Endodermal cell (in vitro differentiated cells): ENCODE measurements around the gene POU6F2. TPM values are rescaled to one million over a fixed set of nuclear protein-coding genes. Genes with fewer than 3 reads are reported as not detected.

ENCODE experiments used
- DNase-seq: peaks from one replicate; pipeline ENCODE4 v3.0.0-alpha.2; 2017
- H3K27ac ChIP-seq: 2 replicates; pipeline ENCODE4 v1.5.1; 2013; ENCODE audit warnings: mild to moderate bottlenecking, low read depth, low read length, moderate library complexity
- H3K27me3 ChIP-seq: 2 replicates; pipeline ENCODE4 v1.6.1; 2013; ENCODE audit warnings: mild to moderate bottlenecking, low read length, moderate library complexity; ENCODE audit not compliant: insufficient read depth, control insufficient read depth, poor library complexity, severe bottlenecking
- H3K36me3 ChIP-seq: 2 replicates; pipeline ENCODE4 v1.7.0; 2013; ENCODE audit warnings: mild to moderate bottlenecking, low read length, moderate library complexity; ENCODE audit not compliant: control insufficient read depth, insufficient read depth
- H3K4me1 ChIP-seq: one replicate; pipeline ENCODE4 v1.7.0; 2013; ENCODE audit warnings: low read length; ENCODE audit not compliant: control insufficient read depth, insufficient read depth
- H3K4me3 ChIP-seq: 2 replicates; pipeline ENCODE4 v1.5.1; 2013; ENCODE audit warnings: mild to moderate bottlenecking, low read length, moderate library complexity
- H3K9ac ChIP-seq: 2 replicates; pipeline ENCODE4 v1.6.1; 2013; ENCODE audit warnings: mild to moderate bottlenecking, low read length, moderate library complexity; ENCODE audit not compliant: poor library complexity, severe bottlenecking; ENCODE audit errors: extremely low read depth
- H3K9me3 ChIP-seq: 2 replicates; pipeline ENCODE4 v1.6.1; 2013; ENCODE audit warnings: mild to moderate bottlenecking, low read length, moderate library complexity; ENCODE audit not compliant: control insufficient read depth
- H3K27ac Mint-ChIP-seq: 2 replicates; pipeline ENCODE4 v1.8.0; 2020; ENCODE audit warnings: mixed read lengths
- H3K27me3 Mint-ChIP-seq: 2 replicates; pipeline ENCODE4 v1.8.0; 2021; ENCODE audit warnings: mild to moderate bottlenecking, mixed read lengths; ENCODE audit not compliant: insufficient read depth
- H3K36me3 Mint-ChIP-seq: 2 replicates; pipeline ENCODE4 v1.8.0; 2020; ENCODE audit warnings: low read depth, mixed read lengths
- H3K4me1 Mint-ChIP-seq: 2 replicates; pipeline ENCODE4 v1.8.0; 2020; ENCODE audit warnings: mixed read lengths
- H3K4me3 Mint-ChIP-seq: 2 replicates; pipeline ENCODE4 v1.8.0; 2020; ENCODE audit warnings: mild to moderate bottlenecking, moderate library complexity, mixed read lengths
- H3K9me3 Mint-ChIP-seq: 2 replicates; pipeline ENCODE4 v1.8.0; 2020; ENCODE audit warnings: mild to moderate bottlenecking, mixed read lengths
- WGBS, 2 experiments: methylation state at CpG; one replicate each; pipeline versions ENCODE4 v1.1.5 to v1.1.7; 2013; ENCODE audit warnings: missing lambda C conversion rate in 2 of 2, mixed read lengths in 1 of 2; ENCODE audit not compliant: insufficient coverage in 1 of 2, insufficient read length in 1 of 2; 5-methylcytosine and 5-hydroxymethylcytosine counted together
- total RNA-seq, 2 donors: library from RNA; stranded (reverse); fragmentation: NEBNext Ultra II Directional in 1 of 2; extraction: Animal tissue kit (Norgen Biotek cat#: 25700) in 1 of 2; gene quantifications; 2 replicates in 1 of 2; 3 replicates in 1 of 2; pipeline ENCODE4 v1.2.1, GENCODE V29; 2021
- TF ChIP-seq, protein P1 (sequence below): fragments of 200-600 bp; sonication (generic); conservative IDR thresholded peaks from 2 replicates; pipeline ENCODE4 v1.5.0; 2021; ENCODE audit warnings: antibody characterized with exemption, mild to moderate bottlenecking

The POU6F2 gene
- total RNA-seq, 2 donors from 2014 or later: 6.0 to 10.0 TPM

DNA sequence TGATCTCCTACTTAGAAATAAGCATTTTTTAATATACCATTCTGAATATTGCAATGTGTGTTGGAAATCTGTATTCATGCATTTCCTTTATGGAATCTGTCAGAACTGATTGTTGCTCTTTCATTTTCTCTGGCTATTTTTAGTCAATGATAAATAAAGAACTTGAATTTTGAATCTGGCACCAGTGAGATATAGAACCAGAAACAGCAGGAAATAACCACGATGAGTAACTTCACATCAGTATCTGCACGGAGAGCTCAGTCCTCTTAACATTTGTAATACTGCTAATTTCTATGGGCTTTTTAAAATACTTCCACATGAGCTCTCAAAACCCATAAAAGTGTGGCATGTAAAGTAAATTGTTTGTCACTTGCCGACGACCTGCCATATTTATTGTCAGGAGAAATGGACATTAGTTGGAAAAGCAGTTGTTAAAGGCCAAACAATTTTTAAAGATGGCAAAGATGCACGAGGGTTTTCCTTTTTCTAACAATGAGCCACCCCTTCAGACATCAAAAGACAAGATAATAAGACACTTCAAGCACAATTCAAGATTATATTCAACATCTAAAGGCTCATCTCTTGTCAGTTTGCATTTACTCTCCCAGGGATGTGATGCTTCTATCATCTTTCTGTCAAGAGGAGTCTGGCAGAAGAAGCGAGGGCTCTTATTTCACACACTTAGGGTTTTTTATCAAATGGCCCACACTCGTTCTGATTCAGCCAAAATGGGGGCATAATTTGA, 118.3 kb downstream of the POU6F2 start:
- H3K9me3 ChIP-seq: no peaks in the 10 kb centered on the region
- no peaks in the 10 kb centered on the region for H3K27me3 ChIP-seq
- TF ChIP-seq, protein P1, sequence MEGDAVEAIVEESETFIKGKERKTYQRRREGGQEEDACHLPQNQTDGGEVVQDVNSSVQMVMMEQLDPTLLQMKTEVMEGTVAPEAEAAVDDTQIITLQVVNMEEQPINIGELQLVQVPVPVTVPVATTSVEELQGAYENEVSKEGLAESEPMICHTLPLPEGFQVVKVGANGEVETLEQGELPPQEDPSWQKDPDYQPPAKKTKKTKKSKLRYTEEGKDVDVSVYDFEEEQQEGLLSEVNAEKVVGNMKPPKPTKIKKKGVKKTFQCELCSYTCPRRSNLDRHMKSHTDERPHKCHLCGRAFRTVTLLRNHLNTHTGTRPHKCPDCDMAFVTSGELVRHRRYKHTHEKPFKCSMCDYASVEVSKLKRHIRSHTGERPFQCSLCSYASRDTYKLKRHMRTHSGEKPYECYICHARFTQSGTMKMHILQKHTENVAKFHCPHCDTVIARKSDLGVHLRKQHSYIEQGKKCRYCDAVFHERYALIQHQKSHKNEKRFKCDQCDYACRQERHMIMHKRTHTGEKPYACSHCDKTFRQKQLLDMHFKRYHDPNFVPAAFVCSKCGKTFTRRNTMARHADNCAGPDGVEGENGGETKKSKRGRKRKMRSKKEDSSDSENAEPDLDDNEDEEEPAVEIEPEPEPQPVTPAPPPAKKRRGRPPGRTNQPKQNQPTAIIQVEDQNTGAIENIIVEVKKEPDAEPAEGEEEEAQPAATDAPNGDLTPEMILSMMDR: no peak
- DNase-seq: no peak
- no peak overlapping the region for H3K27ac ChIP-seq
- H3K27ac Mint-ChIP-seq: no peak overlapping the region
- no peak overlapping the region for H3K4me3 Mint-ChIP-seq
- no peaks in the 10 kb centered on the region for H3K27me3 Mint-ChIP-seq
- no peak overlapping the region for H3K4me3 ChIP-seq
- no peaks in the 10 kb centered on the region for H3K4me1 ChIP-seq
- H3K36me3 ChIP-seq: no peaks in the 10 kb centered on the region
- WGBS, 2 experiments: 91 to 97% methylated on average over 7 of the region's 7 CpGs
- H3K9me3 Mint-ChIP-seq: no peaks in the 10 kb centered on the region
- no peaks in the 10 kb centered on the region for H3K36me3 Mint-ChIP-seq
- no peaks in the 10 kb centered on the region for H3K4me1 Mint-ChIP-seq
- H3K9ac ChIP-seq: no peak overlapping the region

GRCh38 chr7:39098506-39098905, 120.8 kb downstream of the POU6F2 start:
- no peak overlapping the region for H3K4me3 ChIP-seq
- H3K27me3 ChIP-seq: no peaks in the 10 kb centered on the region
- no peaks in the 10 kb centered on the region for H3K27me3 Mint-ChIP-seq
- 92 to 95% methylated on average over 3 of the region's 3 CpGs for WGBS, 2 experiments
- H3K9ac ChIP-seq: no peak overlapping the region
- H3K9me3 Mint-ChIP-seq: no peaks in the 10 kb centered on the region
- no peaks in the 10 kb centered on the region for H3K4me1 Mint-ChIP-seq
- H3K36me3 ChIP-seq: no peaks in the 10 kb centered on the region
- no peak for DNase-seq
- no peaks in the 10 kb centered on the region for H3K9me3 ChIP-seq
- H3K36me3 Mint-ChIP-seq: no peaks in the 10 kb centered on the region
- H3K4me3 Mint-ChIP-seq: no peak overlapping the region
- no peak overlapping the region for H3K27ac Mint-ChIP-seq
- TF ChIP-seq, protein P1: no peak
- H3K27ac ChIP-seq: no peak overlapping the region
- no peaks in the 10 kb centered on the region for H3K4me1 ChIP-seq

DNA sequence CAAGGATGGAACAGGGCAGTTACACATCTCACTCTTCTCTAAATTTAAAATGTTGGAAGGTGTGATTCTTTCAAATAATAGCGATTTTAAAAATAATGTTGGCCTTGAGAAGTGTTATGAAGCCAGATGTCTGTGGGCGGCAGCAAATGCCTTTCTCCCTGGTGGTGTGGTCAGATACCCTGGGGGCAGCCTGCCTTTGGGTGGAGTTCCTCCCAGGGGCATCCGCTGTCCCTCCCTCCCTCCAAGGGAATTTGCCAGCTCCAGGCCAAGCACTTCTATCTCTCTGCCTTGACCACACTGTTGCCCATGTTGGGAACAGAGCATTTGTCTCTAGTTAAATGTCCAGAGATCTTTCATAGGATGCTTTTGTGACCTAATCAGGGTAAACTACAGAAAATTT, 121.4 kb downstream of the POU6F2 start:
- no peak overlapping the region for H3K27ac Mint-ChIP-seq
- H3K36me3 Mint-ChIP-seq: no peaks in the 10 kb centered on the region
- no peaks in the 10 kb centered on the region for H3K27me3 ChIP-seq
- 87% methylated on average over 3 of the region's 3 CpGs; no CpG with 5 or more reads in 1 of the 2 experiments for WGBS, 2 experiments
- DNase-seq: no peak
- no peaks in the 10 kb centered on the region for H3K36me3 ChIP-seq
- no peaks in the 10 kb centered on the region for H3K27me3 Mint-ChIP-seq
- no peaks in the 10 kb centered on the region for H3K9me3 Mint-ChIP-seq
- H3K9me3 ChIP-seq: no peaks in the 10 kb centered on the region
- H3K4me1 Mint-ChIP-seq: no peaks in the 10 kb centered on the region
- no peak overlapping the region for H3K4me3 Mint-ChIP-seq
- TF ChIP-seq, protein P1: no peak
- no peak overlapping the region for H3K27ac ChIP-seq
- H3K4me3 ChIP-seq: no peak overlapping the region
- H3K4me1 ChIP-seq: no peaks in the 10 kb centered on the region
- H3K9ac ChIP-seq: no peak overlapping the region
